ENCODE measurements around the gene AUTS2. TPM values are rescaled to one million over a fixed set of nuclear protein-coding genes. Genes with fewer than 3 reads are reported as not detected.
A peak's percentile ranks its signal among the peaks of the same experiment; 100 is the strongest.

AUTS2 gene
- 5.5 and 13.9 TPM in 2 replicates for total RNA-seq (2014; rRNA removed; shearing (Covaris generic))

- peak; percentile 98 for DNase-seq (ENCODE audit: low read depth)
Observed at GRCh38 chr7:69598081-69598486, at the start of gene AUTS2. Gene AUTS2, plus strand, starts transcription at chr7:69598475. Its CDS starts 1,179 bp downstream, at chr7:69599654.

GRCh38 chr7:69550991-69551390 lies 47.3 kb upstream of the AUTS2 start:
- DNase-seq (ENCODE audit: low read depth) = no peak

GRCh38 chr7:69553190-69553589 lies 45.1 kb upstream of the AUTS2 start:
- DNase-seq (ENCODE audit: low read depth) = no peak

GRCh38 chr7:69561266-69561960 lies 36.9 kb upstream of the AUTS2 start:
- no peak for DNase-seq (ENCODE audit: low read depth)

GRCh38 chr7:69564454-69565417 lies 33.5 kb upstream of the AUTS2 start:
- DNase-seq (ENCODE audit: low read depth) = peak; percentile 88

GRCh38 chr7:69567800-69568199 lies 30.5 kb upstream of the AUTS2 start:
- DNase-seq (ENCODE audit: low read depth) = no peak

GRCh38 chr7:69568266-69568665 lies 30.0 kb upstream of the AUTS2 start:
- peak; percentile 44 for DNase-seq (ENCODE audit: low read depth)

- no peak for DNase-seq (ENCODE audit: low read depth)
Observed at GRCh38 chr7:69575651-69576050, 22.6 kb upstream of the AUTS2 start.

- no peak for DNase-seq (ENCODE audit: low read depth)
Observed at GRCh38 chr7:69577221-69577620, 21.1 kb upstream of the AUTS2 start.

- no peak for DNase-seq (ENCODE audit: low read depth)
Observed at GRCh38 chr7:69585169-69585568, 13.1 kb upstream of the AUTS2 start.

- DNase-seq (ENCODE audit: low read depth) = no peak
Observed at GRCh38 chr7:69586321-69586720, 12.0 kb upstream of the AUTS2 start.

- no peak for DNase-seq (ENCODE audit: low read depth)
Observed at GRCh38 chr7:69588773-69589172, 9.5 kb upstream of the AUTS2 start.

- no peak for DNase-seq (ENCODE audit: low read depth)
Observed at GRCh38 chr7:69591805-69592204, 6.5 kb upstream of the AUTS2 start.

- DNase-seq (ENCODE audit: low read depth) = no peak
Observed at GRCh38 chr7:69593511-69593910, 4.8 kb upstream of the AUTS2 start.

GRCh38 chr7:69595415-69595814 lies 2.9 kb upstream of the AUTS2 start:
- no peak for DNase-seq (ENCODE audit: low read depth)

GRCh38 chr7:69596056-69596455 lies 2.2 kb upstream of the AUTS2 start:
- DNase-seq (ENCODE audit: low read depth) = no peak

- no peak for DNase-seq (ENCODE audit: low read depth)
Observed at GRCh38 chr7:69596723-69597277, 1.5 kb upstream of the AUTS2 start.

- DNase-seq (ENCODE audit: low read depth) = peak; percentile 75
Observed at GRCh38 chr7:69597278-69598076, 798 bp upstream of the AUTS2 start.

GRCh38 chr7:69598487-69599285 lies 411 bp downstream of the AUTS2 start:
- no peak for DNase-seq (ENCODE audit: low read depth)

- peak; percentile 53 for DNase-seq (ENCODE audit: low read depth)
Observed at GRCh38 chr7:69599286-69599954, 1.1 kb downstream of the AUTS2 start.
